HL-60 (cell line): ENCODE data around the gene KIF26B.

Experiments
- DNase-seq, 2 experiments: peaks; one replicate each; pipeline ENCODE4 v3.0.0-alpha.2; 2010 to 2020; ENCODE audit warnings: low read depth in 1 of 2, low spot score in 1 of 2
- H3K27ac ChIP-seq: fragments of 250-450 bp; sonication (Bioruptor Pico); replicated peaks from 2 replicates; pipeline ENCODE4 v1.5.1; 2020; ENCODE audit warnings: mild to moderate bottlenecking, moderate library complexity
- H3K27me3 ChIP-seq: fragments of 250-450 bp; sonication (Bioruptor Pico); 2 replicates; pipeline ENCODE4 v1.5.1; 2021; ENCODE audit warnings: mild to moderate bottlenecking, moderate library complexity; ENCODE audit not compliant: insufficient read depth, poor library complexity, severe bottlenecking
- H3K4me3 ChIP-seq: replicated peaks from 2 replicates; pipeline ENCODE4 v1.5.1; 2011; ENCODE audit warnings: mild to moderate bottlenecking, control low read depth, low read length; ENCODE audit not compliant: insufficient read depth
- GABPA ChIP-seq: IDR thresholded peaks from 2 replicates; pipeline ENCODE4 v1.6.1; 2012; ENCODE audit warnings: low read depth
- POLR2AphosphoS5 ChIP-seq: IDR thresholded peaks from 2 replicates; pipeline ENCODE4 v1.6.1; 2012; ENCODE audit warnings: low read depth
- SPI1 ChIP-seq: IDR thresholded peaks from 2 replicates; pipeline ENCODE4 v1.6.1; 2012; ENCODE audit warnings: low read depth, mild to moderate bottlenecking, borderline replicate concordance
- TF ChIP-seq, protein P1 (sequence below): IDR thresholded peaks from one replicate; pipeline ENCODE4 v1.5.1; 2011; ENCODE audit warnings: low read length, control low read depth, inconsistent platforms; ENCODE audit not compliant: insufficient read depth
- TF ChIP-seq, protein P2 (sequence below): IDR thresholded peaks from 2 replicates; pipeline ENCODE4 v1.6.1; 2012; ENCODE audit warnings: low read depth; ENCODE audit not compliant: insufficient replicate concordance

The KIF26B gene

DNA sequence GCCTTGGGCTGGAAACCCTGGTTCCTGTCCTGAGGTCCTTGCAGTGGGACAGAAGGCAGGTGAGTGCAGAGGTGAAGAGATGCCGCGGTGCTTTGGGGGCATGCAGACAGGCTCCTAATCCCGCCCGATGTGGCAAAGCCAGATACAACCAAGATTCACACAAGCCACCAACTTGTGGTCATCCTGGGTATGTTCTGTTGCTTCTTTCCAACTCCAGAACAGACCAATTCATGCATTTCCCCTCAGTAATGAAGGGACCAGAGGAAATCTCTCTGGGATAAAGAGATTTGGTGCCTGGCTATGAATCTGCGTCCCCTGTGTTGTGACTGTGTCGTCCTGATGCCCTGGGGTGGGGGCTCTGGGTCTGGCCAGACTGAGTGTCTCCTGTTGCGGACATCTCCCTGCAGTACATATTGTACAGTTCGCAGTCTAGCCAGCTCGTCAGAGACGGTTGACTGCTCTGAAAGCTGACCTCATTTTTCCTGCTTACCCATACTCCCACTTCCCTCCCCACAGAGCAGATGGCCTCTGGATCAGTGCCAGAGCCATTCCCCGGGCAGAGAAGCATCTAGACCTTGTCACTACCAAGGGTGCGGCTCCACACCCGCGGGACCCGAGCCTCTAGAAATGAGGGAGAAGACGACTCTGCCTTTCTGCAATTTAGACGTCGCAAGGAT is 216.3 kb downstream of the KIF26B start:
- TF ChIP-seq POLR2AphosphoS5 (no peak), SPI1 (no peak), GABPA (no peak)
- TF ChIP-seq, protein P1, sequence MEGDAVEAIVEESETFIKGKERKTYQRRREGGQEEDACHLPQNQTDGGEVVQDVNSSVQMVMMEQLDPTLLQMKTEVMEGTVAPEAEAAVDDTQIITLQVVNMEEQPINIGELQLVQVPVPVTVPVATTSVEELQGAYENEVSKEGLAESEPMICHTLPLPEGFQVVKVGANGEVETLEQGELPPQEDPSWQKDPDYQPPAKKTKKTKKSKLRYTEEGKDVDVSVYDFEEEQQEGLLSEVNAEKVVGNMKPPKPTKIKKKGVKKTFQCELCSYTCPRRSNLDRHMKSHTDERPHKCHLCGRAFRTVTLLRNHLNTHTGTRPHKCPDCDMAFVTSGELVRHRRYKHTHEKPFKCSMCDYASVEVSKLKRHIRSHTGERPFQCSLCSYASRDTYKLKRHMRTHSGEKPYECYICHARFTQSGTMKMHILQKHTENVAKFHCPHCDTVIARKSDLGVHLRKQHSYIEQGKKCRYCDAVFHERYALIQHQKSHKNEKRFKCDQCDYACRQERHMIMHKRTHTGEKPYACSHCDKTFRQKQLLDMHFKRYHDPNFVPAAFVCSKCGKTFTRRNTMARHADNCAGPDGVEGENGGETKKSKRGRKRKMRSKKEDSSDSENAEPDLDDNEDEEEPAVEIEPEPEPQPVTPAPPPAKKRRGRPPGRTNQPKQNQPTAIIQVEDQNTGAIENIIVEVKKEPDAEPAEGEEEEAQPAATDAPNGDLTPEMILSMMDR, result no peak
- TF ChIP-seq, protein P2, sequence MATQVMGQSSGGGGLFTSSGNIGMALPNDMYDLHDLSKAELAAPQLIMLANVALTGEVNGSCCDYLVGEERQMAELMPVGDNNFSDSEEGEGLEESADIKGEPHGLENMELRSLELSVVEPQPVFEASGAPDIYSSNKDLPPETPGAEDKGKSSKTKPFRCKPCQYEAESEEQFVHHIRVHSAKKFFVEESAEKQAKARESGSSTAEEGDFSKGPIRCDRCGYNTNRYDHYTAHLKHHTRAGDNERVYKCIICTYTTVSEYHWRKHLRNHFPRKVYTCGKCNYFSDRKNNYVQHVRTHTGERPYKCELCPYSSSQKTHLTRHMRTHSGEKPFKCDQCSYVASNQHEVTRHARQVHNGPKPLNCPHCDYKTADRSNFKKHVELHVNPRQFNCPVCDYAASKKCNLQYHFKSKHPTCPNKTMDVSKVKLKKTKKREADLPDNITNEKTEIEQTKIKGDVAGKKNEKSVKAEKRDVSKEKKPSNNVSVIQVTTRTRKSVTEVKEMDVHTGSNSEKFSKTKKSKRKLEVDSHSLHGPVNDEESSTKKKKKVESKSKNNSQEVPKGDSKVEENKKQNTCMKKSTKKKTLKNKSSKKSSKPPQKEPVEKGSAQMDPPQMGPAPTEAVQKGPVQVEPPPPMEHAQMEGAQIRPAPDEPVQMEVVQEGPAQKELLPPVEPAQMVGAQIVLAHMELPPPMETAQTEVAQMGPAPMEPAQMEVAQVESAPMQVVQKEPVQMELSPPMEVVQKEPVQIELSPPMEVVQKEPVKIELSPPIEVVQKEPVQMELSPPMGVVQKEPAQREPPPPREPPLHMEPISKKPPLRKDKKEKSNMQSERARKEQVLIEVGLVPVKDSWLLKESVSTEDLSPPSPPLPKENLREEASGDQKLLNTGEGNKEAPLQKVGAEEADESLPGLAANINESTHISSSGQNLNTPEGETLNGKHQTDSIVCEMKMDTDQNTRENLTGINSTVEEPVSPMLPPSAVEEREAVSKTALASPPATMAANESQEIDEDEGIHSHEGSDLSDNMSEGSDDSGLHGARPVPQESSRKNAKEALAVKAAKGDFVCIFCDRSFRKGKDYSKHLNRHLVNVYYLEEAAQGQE, result no peak
- Histone ChIP-seq H3K4me3 (no peak overlapping the region), H3K27me3 (no peaks in the 10 kb centered on the region), H3K27ac (no peak overlapping the region)
- no peak for DNase-seq

DNA sequence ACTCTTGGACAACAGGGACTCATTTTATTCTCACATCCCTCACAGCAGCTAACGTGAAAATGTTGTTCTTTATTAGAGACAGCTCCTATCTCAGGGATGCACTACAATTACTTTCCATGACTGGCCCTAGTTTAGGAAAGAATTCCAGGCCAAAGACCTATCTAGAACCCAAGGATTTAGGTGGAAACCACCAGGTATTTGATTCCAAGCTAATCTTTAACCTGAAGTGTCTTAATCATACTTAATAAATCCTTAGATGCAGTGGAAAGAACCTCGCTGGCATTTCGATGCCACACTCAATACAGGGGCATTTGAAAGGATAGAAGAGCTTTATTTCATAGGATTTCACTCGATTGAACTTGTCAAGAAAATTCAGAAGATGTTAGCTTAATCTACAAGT is 218.3 kb downstream of the KIF26B start:
- no peaks in the 10 kb centered on the region for H3K27me3 ChIP-seq
- H3K27ac ChIP-seq, result no peak overlapping the region
- TF ChIP-seq GABPA, result no peak
- TF ChIP-seq, protein P2, result no peak
- TF ChIP-seq POLR2AphosphoS5, result no peak
- TF ChIP-seq, protein P1, result no peak
- TF ChIP-seq SPI1, result no peak
- no peak for DNase-seq
- no peak overlapping the region for H3K4me3 ChIP-seq

DNA sequence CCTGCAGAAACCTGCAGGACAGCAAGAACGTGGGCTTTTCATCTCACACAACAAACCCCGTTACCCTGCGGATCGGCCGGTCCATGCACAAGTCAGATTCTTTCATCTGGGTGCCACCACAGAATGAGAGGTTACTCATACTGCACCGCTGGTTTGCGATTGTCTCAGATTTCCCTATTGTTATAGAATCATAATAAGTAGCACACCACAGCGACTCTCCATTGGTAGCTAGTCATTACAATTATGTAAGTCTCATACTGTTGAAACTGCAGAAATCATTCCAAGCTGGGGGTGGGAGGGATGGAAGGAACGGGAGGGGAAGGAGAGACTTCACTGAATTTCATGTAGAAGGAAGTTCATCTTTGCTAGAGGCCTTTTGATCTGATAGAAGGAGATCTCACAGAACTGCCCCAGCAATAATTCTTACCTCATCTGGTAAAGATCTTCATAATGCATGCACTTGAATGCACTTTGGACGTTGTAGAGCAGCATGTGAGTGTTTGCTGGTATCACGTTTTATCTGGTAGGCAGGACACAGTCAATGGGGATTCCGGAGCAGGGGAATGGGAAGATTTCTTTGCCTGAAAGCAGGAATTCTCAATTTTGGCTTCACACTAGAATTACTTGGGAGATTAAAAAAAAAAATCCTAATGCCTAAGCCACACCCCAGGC is 221.1 kb downstream of the KIF26B start:
- H3K27me3 ChIP-seq, result no peaks in the 10 kb centered on the region

More for the DNA sequence above, 221.1 kb downstream of the KIF26B start:
- Histone ChIP-seq H3K4me3 (no peak overlapping the region), H3K27ac (no peak overlapping the region)
- TF ChIP-seq, protein P2, result no peak
- TF ChIP-seq POLR2AphosphoS5 (no peak), SPI1 (no peak), GABPA (no peak)
- TF ChIP-seq, protein P1, result no peak
- no peak for DNase-seq
